HG03066 (cell line): ENCODE measurements around the gene MTR.
"Not testable (repeated sequence)": the region's sequence is repeated elsewhere in the genome, so short reads cannot be mapped to it uniquely, and the experiment has no call there.

Source experiments
- ATAC-seq: cut with Tn5 transposase; IDR thresholded peaks from one replicate; pipeline ENCODE4 v1.9.1; 2021; ENCODE audit warnings: low read depth; ENCODE audit not compliant: unreplicated experiment

The MTR gene

DNA sequence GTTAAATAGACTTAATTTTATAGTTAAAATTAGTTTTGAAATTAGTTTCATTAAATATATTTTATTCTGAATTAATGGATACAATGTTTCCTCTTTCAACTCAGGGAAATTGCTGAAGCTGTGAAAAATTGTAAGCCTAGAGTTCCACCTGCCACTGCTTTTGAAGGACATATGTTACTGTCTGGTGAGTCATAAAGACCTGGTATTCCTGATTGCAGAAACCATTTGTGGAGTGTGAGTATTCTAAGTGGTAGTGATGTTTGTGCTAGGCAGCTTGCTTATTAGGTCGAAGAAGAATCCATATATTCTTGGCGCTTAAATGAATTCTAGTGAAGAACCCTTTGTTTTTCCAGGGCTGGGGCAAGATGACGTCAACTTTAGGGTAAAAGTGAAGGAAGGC lies 34.0 kb downstream of the MTR start:
- ATAC-seq: no peak

DNA sequence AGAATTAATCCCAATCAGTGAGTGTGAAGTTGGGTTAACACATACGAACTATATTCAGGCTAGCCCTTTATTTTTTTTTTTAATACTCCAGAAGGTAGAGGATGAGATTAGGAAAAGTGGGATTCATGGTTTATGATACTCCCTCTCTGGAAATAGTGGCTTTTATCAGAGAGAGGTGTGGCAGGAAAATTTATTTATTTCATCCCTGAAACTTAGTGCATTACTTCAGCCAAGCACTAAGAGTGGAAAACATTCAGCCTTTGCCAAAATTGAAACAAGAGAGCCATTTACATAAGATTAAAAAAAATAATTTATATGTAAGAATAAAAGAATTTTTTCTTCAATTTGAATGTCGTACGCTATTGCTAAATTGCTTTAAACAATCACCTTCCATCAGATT lies 35.0 kb downstream of the MTR start:
- ATAC-seq: no peak

DNA sequence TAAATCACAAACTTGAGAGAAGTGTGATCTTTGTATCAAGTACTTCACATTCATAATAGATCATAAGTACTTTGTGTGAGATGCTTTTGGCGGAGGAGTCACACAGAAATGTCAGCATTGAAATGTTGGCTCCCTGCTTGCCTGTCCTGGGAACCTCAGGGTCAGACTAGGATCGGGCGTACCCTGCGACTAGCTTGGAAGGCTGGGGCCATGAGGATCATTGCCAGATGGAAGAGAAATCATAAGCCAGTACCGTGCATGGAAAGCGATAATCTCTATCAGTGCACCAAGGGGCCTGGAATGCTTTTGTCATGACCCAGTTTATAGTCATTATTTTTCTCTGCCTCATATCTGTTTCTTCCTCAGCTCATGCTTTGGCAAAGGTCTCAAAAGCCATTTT lies 35.5 kb downstream of the MTR start:
- no peak for ATAC-seq

DNA sequence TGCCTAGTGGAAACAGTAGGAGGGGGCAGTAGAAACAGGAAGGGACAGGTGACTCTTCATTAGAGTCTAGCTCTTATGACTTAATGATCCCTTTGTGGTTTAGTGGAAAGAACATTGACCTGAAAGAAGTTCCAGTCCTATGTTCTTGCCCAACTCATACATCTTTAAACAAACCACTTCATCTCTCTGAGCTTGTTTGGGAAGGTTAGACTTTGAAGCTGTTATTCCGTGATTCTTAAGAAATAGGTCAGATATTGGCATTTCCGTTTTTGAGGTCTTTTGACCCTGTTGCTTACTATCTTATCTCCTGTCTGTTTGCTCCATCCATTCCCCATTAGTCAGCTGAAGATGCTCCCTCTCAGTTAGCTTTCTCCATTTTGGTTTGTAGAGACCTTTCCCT lies 38.5 kb downstream of the MTR start:
- ATAC-seq: no peak

DNA sequence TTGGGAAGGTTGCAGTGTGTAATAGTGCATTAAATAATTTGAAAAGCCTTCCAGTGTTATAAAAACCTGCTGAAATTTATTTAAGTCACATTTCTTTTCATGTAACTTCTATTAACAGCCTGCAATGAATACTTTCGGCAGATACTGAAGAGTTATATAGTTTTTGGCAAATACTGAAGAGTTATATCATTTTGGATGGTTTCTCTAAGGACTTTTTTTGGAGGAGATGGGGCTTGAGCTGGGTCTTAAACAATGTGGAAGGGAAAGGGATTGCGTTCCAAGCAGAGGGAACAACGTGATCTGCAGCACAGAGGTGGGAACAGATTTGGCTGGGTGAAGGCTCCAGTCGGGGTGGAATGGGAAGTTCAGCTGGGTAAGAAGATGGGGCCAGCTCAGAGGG lies 39.8 kb downstream of the MTR start:
- ATAC-seq: no peak

DNA sequence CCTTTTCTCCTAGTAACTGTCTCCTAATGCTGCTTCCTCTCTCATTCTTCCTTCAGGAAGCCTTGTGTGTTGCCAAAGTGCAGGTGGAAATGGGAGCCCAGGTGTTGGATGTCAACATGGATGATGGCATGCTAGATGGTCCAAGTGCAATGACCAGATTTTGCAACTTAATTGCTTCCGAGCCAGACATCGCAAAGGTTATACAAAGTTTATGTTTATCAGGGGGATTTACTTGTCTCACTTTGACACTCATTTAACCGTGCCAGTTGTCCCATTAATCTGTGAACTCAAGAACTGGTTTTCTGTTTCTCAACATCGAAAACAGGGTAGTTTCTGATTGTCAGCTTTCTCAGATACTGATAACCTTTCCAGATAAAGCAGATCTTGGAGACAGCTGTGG lies 40.4 kb downstream of the MTR start:
- no peak for ATAC-seq

DNA sequence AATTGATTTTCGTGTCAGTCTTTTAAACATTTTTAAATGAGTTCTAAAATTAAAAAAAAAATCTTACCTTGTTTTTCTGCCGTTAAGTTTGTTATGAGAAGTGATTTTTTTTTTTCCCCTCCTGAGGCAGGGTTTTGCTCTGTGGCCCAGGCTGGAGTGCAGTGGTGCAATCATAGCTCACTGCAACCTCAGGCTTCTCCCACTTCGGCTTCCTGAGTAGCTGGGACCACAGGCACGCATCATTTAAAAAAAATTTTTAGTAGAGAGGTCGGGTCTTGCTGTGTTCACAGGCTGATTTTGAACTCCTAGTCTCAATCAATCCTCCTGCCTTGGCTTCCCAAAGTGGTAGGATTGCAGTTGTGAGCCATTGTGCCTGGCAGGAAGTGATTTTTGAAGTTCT lies 41.1 kb downstream of the MTR start:
- no peak for ATAC-seq

DNA sequence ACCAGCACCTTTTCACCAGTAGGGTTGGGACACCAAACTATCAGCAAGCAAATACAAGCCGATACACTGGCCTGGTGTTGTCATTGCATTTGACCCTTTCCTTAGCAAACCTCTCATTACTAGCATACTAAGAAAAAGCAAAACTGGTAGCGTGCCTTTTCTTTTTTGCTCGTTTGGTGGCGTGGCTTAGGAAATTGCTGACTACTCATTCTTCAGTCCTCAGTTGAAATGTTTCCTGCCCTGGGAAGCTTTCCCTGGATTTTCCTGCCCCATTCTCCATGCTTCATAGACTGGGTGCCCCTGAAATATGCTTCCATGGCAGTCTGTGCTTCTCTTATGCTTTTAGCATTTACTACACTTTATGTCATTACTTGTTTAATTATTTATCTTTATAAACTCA lies 42.0 kb downstream of the MTR start:
- no peak for ATAC-seq

DNA sequence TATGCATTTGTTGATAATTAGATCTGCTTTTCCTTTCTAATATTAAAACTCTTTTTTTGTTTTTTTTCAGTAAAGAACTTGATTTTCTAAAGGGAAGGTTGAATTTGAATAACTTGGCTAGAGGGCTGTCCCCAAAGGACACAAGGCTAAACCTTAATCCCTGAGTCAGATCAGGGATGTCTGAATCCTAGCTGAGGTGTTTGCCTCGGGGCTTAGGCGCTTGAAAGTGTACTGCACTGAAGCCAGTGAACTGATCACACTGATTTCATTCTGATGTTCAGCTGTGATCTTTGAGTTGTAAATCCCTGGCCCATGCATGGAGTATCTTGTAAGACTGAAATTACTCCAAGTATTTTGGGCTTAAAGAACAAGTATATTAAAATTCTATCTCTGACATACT lies 42.8 kb downstream of the MTR start:
- no peak for ATAC-seq

DNA sequence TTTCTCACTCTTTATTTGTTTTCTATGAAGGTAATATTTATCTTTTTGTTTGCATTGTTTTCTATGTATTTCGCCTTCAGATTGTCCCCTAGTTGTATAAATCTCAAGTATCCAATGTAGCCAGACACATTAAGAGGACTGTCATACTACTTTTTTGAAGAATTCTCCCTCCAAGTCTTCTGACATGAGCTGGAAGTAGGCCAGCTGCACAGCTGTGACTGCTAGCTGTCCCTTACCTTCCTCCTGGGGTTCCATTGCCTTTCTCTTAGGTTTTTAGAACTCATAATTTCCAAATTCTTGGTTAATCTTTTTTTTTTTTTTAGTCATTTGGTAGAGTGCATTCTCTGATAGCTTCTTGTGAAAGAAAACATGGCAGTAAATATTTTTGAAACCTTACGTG lies 46.2 kb downstream of the MTR start:
- no peak for ATAC-seq

DNA sequence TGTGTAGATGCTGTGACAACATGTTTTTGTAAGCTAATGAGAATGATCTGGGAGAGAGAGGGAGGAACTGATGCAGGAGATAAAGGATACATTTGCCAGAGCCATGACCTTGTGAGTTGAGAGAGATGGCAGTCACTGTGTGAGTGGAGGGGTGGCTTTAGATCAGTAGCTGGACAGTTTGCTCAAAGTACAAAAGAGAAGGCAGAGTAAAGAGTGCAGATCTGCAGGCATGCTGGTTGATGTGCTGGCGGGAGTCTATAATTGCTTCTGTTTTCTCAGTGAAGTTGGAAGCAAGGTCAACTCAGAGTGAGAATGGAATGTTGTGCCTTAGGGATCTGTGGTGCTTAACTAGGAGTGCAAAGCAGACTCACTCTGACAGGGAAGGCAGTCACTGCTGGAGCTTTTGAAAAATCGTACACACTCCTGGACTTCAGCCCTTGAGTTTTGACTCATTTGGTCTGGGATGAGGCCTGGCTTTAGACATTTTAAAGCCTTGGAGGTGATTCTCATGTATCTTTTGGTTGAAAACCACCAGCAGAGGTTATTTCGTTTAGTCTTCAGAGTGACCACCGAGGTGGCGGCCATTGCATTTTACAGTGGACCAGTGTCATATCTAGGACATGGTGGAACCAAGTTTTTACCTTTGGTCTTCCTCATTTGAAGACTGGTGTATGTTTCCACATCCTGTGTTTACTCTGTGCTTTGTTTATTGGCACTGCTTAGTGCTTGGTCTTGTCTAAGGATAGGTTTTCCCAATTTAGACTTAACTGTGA lies 49.6 kb downstream of the MTR start:
- no peak for ATAC-seq

DNA sequence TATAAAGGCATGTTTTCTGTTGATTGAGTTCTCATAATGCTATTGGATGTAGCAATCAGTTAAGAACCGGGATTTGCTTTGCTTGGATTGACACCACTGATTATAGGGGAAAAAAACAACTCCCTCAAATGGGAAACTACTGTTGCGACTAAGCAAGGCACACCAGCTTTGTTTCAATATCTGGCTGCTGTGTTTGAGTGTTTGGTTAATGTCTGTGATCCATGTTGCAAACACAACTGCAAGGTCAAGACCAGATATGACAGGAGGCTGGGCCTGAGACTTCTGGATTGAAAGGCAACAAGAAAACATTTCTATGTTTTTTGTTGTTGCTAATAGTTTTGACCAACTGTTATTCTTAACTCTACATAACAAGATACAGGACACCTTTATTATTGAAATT lies 50.7 kb downstream of the MTR start:
- no peak for ATAC-seq

DNA sequence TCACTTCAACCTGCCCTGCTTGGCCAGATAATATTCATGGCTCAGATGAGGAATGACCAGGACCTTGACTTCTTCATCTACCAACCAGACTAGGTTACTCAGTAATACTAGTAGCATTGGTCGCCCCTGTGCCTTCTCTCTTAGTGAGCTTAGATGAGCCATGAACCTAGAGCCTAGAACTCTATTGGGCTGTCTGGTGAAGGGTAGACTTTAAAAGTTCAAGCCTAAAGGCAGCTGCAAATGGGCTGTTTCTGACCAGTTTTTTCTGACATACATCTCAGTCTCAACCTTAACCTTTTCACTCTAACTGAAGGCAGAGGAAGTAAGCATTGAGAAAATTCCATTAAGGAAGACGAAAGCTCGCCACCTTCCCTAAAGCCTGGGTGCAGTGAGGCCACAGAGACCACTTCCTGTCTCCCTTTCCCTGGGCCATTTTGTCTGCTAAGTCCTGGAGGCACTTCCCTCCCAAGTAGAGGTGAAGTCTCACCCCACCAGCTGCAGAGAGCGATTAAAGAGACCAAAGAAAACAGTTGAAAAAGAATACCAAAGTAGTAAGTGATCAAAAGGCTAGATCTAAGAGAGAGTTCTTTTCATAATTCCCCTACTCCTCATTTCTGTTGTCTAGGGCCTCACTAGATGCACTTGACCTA lies 53.3 kb downstream of the MTR start:
- no peak for ATAC-seq

DNA sequence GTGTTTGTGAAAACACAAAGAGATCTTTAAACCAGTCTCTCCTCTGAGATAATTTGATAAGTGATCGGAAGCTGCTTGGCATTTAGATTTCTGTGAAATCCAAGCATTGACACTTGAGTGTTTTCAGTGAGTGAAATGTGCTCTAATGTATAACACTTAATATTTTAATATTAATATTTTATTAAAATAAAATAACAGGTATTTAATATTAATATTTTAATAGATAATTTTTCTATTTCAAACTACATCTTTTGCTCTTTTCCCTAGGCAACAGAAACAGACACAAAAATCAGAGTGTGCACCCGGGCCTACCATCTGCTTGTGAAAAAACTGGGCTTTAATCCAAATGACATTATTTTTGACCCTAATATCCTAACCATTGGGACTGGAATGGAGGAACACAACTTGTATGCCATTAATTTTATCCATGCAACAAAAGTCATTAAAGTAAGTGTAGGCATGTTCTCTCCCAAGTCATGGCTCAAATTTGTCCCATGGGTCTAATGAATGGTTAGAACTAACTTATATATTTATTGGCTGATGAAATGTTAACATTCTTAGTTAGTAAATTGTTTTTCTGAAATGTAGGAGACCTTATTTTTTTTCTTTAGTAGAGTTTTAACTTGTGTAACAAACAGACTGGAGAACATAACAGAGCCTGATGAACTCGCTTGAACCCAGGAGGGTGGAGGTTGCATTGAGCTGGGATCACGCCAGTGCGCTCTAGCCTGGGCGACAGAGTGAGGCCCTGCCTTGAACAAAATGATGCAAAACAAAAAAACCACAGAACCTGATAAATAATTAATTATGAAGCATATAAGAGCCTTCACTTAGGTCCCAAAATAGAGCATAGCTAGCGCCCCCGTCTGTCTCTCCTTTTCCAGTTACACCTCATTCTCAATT lies 55.2 kb downstream of the MTR start:
- ATAC-seq: no peak

DNA sequence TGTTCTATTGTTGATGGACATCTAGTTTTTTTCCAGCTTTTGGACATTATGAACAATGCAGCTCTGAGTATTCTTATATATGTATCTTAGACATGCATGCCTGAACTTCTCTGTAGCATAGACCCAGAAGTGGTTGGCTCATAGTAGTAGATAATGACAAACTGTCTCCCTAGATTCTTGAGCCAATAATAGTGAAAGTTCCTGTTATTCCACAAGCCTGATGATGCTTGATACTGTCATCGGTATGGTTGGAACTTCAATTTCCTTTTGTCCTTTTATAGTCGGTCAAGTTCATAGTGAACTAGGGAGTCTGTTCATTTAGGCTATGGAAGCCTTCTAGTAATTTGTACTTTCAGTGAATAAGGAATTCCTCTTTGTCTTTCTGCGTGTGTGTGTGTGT lies 56.8 kb downstream of the MTR start:
- ATAC-seq: no peak

DNA sequence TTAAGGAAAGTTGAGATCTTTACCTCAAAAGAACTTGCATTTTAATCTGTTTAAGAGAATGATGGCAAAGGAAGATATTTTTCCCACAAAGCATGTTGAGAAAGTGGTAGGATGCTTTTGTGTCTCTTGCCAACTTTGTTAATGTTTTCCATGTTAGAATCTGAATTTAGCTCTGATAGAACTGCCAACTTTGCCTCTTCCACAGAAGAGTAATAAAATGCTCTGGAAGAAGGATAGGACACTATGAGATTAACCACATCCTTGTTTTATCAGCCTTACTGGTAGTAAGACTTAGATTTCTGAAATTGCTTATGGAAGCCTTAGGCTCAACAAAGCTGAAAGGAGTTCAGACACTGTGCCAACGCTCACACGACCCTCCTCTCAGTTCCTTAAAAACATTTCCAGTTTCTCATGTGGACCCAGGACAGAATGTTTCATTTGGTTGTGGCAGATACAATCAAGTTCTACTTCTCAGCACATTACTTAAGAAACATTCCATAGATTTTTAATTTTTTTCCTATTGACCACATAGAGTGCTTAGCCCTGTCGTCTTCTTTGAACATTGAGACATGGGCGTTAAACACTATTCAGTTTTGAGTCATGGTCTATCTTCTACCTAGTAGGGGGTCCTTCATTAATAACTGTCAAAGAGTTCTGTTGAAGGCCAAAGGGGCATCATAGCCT lies 59.0 kb downstream of the MTR start:
- no peak for ATAC-seq

DNA sequence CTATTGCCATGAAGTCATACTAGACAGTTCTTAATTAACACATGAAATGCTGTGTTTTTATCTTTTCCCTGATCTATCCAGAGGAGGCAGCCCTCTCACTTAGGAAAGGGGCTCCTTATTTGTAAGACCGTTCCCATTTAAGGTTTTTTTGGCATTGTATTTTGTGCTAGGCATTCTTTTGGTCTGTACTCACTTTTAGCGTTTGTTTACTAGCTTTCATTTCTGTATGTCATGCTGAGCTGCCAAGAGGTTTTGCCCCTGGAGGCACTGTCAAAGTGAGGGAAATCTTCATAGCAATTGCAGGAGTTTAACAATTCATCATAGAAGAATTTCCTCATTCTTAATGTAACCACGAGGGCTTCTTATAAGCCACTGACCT lies 59.5 kb downstream of the MTR start:
- ATAC-seq: no peak

DNA sequence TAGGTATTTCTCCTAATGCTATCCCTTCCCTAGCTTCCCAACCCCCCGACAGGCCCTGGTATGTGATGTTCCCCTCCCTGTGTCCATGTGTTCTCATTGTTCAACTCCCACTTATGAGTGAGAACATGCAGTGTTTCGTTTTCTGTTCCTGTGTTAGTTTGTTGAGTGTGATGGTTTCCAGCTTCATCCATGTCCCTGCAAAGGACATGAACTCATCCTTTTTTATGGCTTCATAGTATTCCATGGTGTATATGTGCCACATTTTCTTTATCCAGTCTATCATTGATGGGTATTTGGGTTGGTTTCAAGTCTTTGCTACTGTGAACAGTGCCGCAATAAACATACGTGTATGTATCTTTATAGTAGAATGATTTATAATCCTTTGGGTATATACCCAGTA lies 61.6 kb downstream of the MTR start:
- ATAC-seq: not testable (repeated sequence)

DNA sequence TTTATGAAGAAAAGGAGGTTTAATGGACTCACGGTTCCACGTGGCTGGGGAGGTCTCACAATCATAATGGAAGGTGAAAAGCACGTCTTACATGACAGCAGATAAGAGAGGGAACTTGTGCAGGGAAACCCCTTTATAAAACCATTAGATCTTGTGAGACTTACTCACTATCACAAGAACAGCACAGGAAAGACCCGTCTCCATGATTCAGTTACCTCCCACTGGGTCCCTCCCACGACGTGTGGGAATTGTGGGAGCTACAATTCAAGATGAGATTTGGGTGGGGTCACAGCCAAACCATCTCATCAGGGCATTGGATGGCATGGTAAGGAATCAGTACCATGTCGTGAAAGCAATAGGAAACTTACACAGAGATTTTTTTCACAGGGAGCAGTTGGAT lies 63.1 kb downstream of the MTR start:
- ATAC-seq: no peak

DNA sequence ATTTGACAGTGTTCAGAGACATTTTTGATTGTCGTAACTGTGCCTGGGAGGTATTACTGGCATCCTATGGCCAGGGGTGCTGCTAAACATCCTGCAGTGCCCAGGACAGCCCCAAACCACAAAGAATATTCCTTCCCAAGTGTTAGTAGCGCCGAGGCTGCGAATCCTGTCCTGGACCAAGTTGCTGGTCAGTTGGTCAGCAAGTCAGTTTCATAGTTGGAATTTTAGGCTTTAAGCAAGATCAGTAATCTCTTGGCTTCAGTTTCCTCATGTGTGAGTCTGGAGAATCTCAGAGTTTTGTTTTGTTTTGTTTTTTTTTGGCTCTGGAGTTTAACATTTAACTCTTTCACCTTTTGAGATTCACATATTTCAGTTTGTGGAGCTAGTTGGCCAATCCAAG lies 65.0 kb downstream of the MTR start:
- ATAC-seq: no peak

DNA sequence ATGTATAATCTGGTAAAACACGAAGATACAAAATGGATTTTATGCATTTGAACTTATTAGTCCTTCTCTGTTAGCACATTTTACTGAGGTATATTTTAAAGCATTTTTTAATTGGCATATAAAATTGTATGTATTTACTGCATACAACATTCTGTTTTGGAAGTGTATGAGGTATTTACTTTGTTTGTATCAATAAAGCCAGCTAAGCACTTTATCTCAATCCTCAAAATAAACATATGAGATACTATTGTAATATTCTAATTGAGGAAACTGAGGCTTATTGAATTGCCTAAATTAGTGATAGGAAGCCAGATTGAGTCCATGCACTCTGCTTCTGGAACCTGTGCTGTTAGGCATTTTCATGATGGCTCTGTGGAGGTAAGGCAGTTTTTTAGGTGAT lies 65.6 kb downstream of the MTR start:
- no peak for ATAC-seq
